Breast epithelium (tissue), 4 donors: ENCODE data around the gene EIF4G2. TPM values are rescaled to one million over a fixed set of nuclear protein-coding genes. Genes with fewer than 3 reads are reported as not detected.

Source experiments
- DNase-seq, 2 donors: peaks; one replicate each; pipeline ENCODE4 v3.0.0-alpha.2; 2019; ENCODE audit warnings: low spot score in 2 of 2
- H3K27ac ChIP-seq, 2 donors: fragments of 200-600 bp; sonication (generic) in 1 of 2; one replicate each; pipeline ENCODE4 v1.5.1; 2016 to 2019; ENCODE audit warnings: mild to moderate bottlenecking in 1 of 2
- H3K27me3 ChIP-seq, 2 donors: fragments of 200-600 bp; sonication (generic) in 1 of 2; one replicate each; pipeline versions ENCODE4 v1.5.1 to v1.6.0; 2017 to 2019; ENCODE audit warnings: control low read depth in 1 of 2, mild to moderate bottlenecking in 1 of 2
- H3K36me3 ChIP-seq: fragments of 200-600 bp; one replicate; pipeline ENCODE4 v1.5.1; 2019
- H3K4me1 ChIP-seq, 2 donors: fragments of 200-600 bp; sonication (generic); one replicate each; pipeline ENCODE4 v1.5.1; 2016 to 2019; ENCODE audit warnings: control low read depth in 1 of 2
- H3K4me3 ChIP-seq, 3 donors: fragments of 200-600 bp; sonication (generic); 1 replicate in 2 of 3; 2 replicates in 1 of 3; pipeline ENCODE4 v1.5.1; 2016 to 2019; ENCODE audit warnings: mild to moderate bottlenecking in 3 of 3, moderate library complexity in 2 of 3
- H3K9me3 ChIP-seq, 2 donors: fragments of 200-600 bp; sonication (generic) in 1 of 2; one replicate each; pipeline ENCODE4 v1.5.1; 2016 to 2019; ENCODE audit warnings: control low read depth in 1 of 2
- CTCF ChIP-seq, 3 donors: fragments of 450-650 bp; IDR thresholded peaks; one replicate each; pipeline ENCODE4 v1.5.1; 2016 to 2017; ENCODE audit warnings: antibody characterized with exemption in 3 of 3, mild to moderate bottlenecking in 3 of 3, moderate library complexity in 3 of 3
- POLR2A ChIP-seq: fragments of 450-650 bp; IDR thresholded peaks from one replicate; pipeline ENCODE4 v1.6.1; 2016; ENCODE audit warnings: antibody characterized with exemption, mild to moderate bottlenecking, moderate library complexity
- POLR2AphosphoS5 ChIP-seq, 3 donors: sonication (generic); formaldehyde crosslinking; IDR thresholded peaks; one replicate each; pipeline ENCODE4 v1.6.1; 2017; ENCODE audit warnings: antibody characterized with exemption in 3 of 3
- intact Hi-C: fragments of 100-400 bp; cut with DNase I; formaldehyde crosslinking; loops from one replicate; pipeline ENCODE4 v1.15.1; 2023; ENCODE audit warnings: low total_unique reads
- total RNA-seq, 3 donors: library from RNA; depleted of rRNA; stranded (reverse); fragments of >200 nt; gene quantifications; one replicate each; pipeline ENCODE4 v1.1.0, GENCODE V29; 2016

The EIF4G2 gene
- total RNA-seq, 3 donors from 2014 or later: 385 to 456 (median 416) TPM

DNA sequence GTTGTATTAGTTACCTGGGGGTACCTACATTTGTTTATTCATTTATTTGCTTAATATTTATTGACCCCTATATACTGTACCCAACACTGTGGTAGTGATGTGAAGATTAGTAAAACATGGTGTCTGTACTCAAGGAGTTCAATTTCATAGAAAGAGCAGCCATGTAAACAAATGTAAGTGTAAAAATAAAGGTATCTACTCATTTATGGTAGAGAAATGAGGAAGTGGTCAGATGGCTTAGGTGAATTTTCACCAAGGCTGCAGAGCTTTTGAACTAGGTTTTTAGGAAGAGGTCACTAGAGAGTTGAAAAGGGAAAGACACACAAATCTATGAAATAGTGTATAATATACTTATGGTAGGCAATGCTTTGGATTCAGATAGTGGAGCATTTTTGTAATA is 46.5 kb downstream of the EIF4G2 start:
- H3K4me3 ChIP-seq: no peak overlapping the region
- no peak for DNase-seq
- H3K9me3 ChIP-seq: no peaks in the 10 kb centered on the region
- intact Hi-C loops: no loop called here
- TF ChIP-seq POLR2A (no peak), POLR2AphosphoS5 (IDR thresholded peaks at IDR 0.05) (no peak), CTCF (IDR thresholded peaks at IDR 0.05) (no peak)
- peaks cover 12% of the 10 kb centered on the region for H3K36me3 ChIP-seq
- no peaks in the 10 kb centered on the region for H3K4me1 ChIP-seq
- no peaks in the 10 kb centered on the region for H3K27me3 ChIP-seq
- no peak overlapping the region for H3K27ac ChIP-seq

GRCh38 chr11:10761085-10761698 is 47.5 kb downstream of the EIF4G2 start:
- peaks cover 12% of the 10 kb centered on the region for H3K36me3 ChIP-seq
- DNase-seq: no peak
- intact Hi-C loops: no loop called here
- TF ChIP-seq CTCF (IDR thresholded peaks at IDR 0.05): no peak
- TF ChIP-seq POLR2AphosphoS5 (IDR thresholded peaks at IDR 0.05): no peak
- no peak for TF ChIP-seq POLR2A
- no peaks in the 10 kb centered on the region for H3K9me3 ChIP-seq
- H3K27ac ChIP-seq: no peak overlapping the region
- H3K4me1 ChIP-seq: no peaks in the 10 kb centered on the region
- H3K27me3 ChIP-seq: no peaks in the 10 kb centered on the region
- no peak overlapping the region for H3K4me3 ChIP-seq

DNA sequence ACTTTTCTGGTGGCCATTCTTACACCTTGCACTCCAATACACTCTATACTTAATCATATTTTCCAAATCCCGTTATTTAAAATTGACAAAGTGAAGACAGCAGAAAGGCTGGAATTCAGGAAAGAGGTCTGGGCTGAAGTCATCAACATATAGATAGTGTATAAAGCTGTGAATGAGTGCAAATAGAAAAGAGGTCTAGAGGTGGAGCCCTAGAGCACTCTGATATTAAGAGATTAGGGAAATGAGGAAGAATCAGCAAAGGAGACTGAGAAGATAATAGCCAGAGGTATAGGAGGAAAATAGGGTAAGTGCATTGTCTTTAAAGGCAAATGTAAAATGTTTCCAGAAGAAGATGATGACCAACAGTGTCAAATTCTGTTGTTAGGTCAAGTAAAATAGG is 49.8 kb downstream of the EIF4G2 start:
- no peak for DNase-seq
- H3K27ac ChIP-seq: no peak overlapping the region
- no peak for TF ChIP-seq POLR2AphosphoS5 (IDR thresholded peaks at IDR 0.05)
- H3K36me3 ChIP-seq: peaks cover 5% of the 10 kb centered on the region
- H3K4me1 ChIP-seq: no peaks in the 10 kb centered on the region
- no peaks in the 10 kb centered on the region for H3K9me3 ChIP-seq
- intact Hi-C loops: no loop called here
- no peak overlapping the region for H3K4me3 ChIP-seq
- no peaks in the 10 kb centered on the region for H3K27me3 ChIP-seq

DNA sequence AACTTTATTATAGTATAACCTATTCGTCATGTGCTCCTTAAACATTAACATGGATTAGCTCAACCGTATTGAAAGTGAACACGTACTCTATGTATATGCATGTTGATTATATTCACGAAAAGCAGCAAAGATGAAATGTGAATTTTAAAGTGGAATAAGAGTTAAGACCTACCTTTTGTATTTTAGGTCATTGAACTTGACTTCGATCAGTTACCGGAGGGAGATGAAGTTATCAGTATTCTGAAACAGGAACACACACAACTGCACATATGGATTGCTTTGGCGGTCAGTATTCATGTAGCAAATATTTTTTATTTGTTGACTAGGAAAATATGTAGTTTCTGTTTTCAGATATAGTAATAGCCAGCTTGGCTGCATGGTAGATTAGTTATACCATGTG is 56.2 kb downstream of the EIF4G2 start:
- no peak for DNase-seq
- intact Hi-C loops: no loop called here
- Histone ChIP-seq H3K9me3 (no peaks in the 10 kb centered on the region), H3K27ac (no peak overlapping the region), H3K4me1 (no peaks in the 10 kb centered on the region), H3K27me3 (no peaks in the 10 kb centered on the region), H3K36me3 (no peaks in the 10 kb centered on the region), H3K4me3 (peak overlapping the region; percentile 82 to 95 (median 89))
- TF ChIP-seq POLR2A (no peak), CTCF (IDR thresholded peaks at IDR 0.05) (no peak), POLR2AphosphoS5 (IDR thresholded peaks at IDR 0.05) (no peak)

- no peak for DNase-seq
- Histone ChIP-seq H3K9me3 (no peaks in the 10 kb centered on the region), H3K27me3 (no peaks in the 10 kb centered on the region), H3K4me3 (peak overlapping the region; percentile 82 to 95 (median 89)), H3K4me1 (no peaks in the 10 kb centered on the region), H3K36me3 (no peaks in the 10 kb centered on the region), H3K27ac (no peak overlapping the region)
- intact Hi-C loops: no loop called here
- TF ChIP-seq CTCF (IDR thresholded peaks at IDR 0.05): no peak
Measured at GRCh38 chr11:10752061-10752460, 56.7 kb downstream of the EIF4G2 start.

DNA sequence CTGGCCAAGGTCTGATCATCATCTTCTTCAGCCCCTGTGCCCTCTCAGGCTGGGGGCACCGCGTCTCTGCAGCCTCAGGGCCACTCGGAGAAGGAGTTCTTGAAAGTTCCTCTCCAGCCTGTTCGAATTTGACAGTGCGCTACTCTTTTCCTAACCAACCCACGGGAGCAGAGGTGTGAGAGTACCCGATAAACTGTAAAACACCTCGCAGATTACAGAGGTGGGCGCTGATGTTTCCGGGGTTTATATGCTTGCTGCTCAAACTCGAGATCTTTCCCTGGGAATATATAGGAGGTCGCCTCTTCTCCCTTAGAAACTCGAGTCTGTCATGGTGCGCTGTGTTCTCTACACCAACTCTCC is 57.2 kb downstream of the EIF4G2 start:
- H3K27ac ChIP-seq: peak overlapping the region; percentile 92 to 93
- peak overlapping the region; percentile 82 to 95 (median 89) for H3K4me3 ChIP-seq
- H3K36me3 ChIP-seq: no peaks in the 10 kb centered on the region
- no peaks in the 10 kb centered on the region for H3K9me3 ChIP-seq
- DNase-seq: no peak
- no peak for TF ChIP-seq CTCF (IDR thresholded peaks at IDR 0.05)
- TF ChIP-seq POLR2AphosphoS5 (IDR thresholded peaks at IDR 0.05): no peak
- no peak for TF ChIP-seq POLR2A
- H3K4me1 ChIP-seq: no peaks in the 10 kb centered on the region
- intact Hi-C loops: no loop called here
- no peaks in the 10 kb centered on the region for H3K27me3 ChIP-seq
